HG02798 (cell line): Measurements from ENCODE around the gene TMEM178B.
A peak's percentile ranks its signal among the peaks of the same experiment; 100 is the strongest.
"Not testable (repeated sequence)": the region's sequence is repeated elsewhere in the genome, so short reads cannot be mapped to it uniquely, and the experiment has no call there.

ENCODE experiments used
- ATAC-seq: cut with Tn5 transposase; IDR thresholded peaks from one replicate; pipeline ENCODE4 v1.9.1; 2021; ENCODE audit warnings: mild to moderate bottlenecking; ENCODE audit not compliant: unreplicated experiment, poor library complexity

TMEM178B gene

GRCh38 chr7:141132671-141133070, 58.8 kb downstream of the TMEM178B start:
- ATAC-seq = no peak

GRCh38 chr7:141133646-141134045, 59.8 kb downstream of the TMEM178B start:
- no peak for ATAC-seq

- no peak for ATAC-seq
These were observed 68.2 kb downstream of the TMEM178B start for GRCh38 chr7:141142058-141142457.

GRCh38 chr7:141144921-141145629, 71.2 kb downstream of the TMEM178B start:
- no peak for ATAC-seq

GRCh38 chr7:141145630-141145982, 71.7 kb downstream of the TMEM178B start:
- ATAC-seq = no peak

GRCh38 chr7:141147482-141147881, 73.6 kb downstream of the TMEM178B start:
- ATAC-seq = no peak

- no peak for ATAC-seq
These were observed 76.6 kb downstream of the TMEM178B start for GRCh38 chr7:141150465-141150864.

- no peak for ATAC-seq
These were observed 77.9 kb downstream of the TMEM178B start for GRCh38 chr7:141151746-141152145.

GRCh38 chr7:141153231-141153630, 79.4 kb downstream of the TMEM178B start:
- no peak for ATAC-seq

GRCh38 chr7:141154131-141154732, 80.4 kb downstream of the TMEM178B start:
- no peak for ATAC-seq

GRCh38 chr7:141156407-141156806, 82.5 kb downstream of the TMEM178B start:
- ATAC-seq = no peak

GRCh38 chr7:141157138-141157765, 83.4 kb downstream of the TMEM178B start:
- no peak for ATAC-seq

- peak; percentile 78 for ATAC-seq
These were observed 84.7 kb downstream of the TMEM178B start for GRCh38 chr7:141158561-141158960.

- ATAC-seq = no peak
These were observed 86.5 kb downstream of the TMEM178B start for GRCh38 chr7:141160246-141160860.

GRCh38 chr7:141161550-141162535, 88.0 kb downstream of the TMEM178B start:
- no peak for ATAC-seq

- no peak for ATAC-seq
These were observed 91.7 kb downstream of the TMEM178B start for GRCh38 chr7:141165521-141165920.

GRCh38 chr7:141166926-141167325, 93.1 kb downstream of the TMEM178B start:
- ATAC-seq = no peak

GRCh38 chr7:141167381-141167964, 93.6 kb downstream of the TMEM178B start:
- ATAC-seq = no peak

GRCh38 chr7:141169157-141169556, 95.3 kb downstream of the TMEM178B start:
- ATAC-seq = not testable (repeated sequence)

- ATAC-seq = not testable (repeated sequence)
These were observed 101.9 kb downstream of the TMEM178B start for GRCh38 chr7:141175728-141176127.
